PC-3 (cell line): ENCODE data around the gene SEC14L6. TPM values are rescaled to one million over a fixed set of nuclear protein-coding genes. Genes with fewer than 3 reads are reported as not detected.
A peak's percentile ranks its signal among the peaks of the same experiment; 100 is the strongest.

Experiments used
- ATAC-seq: fragments of 200-7000 bp; cut with Tn5 transposase; 2 replicates; pipeline ENCODE4 v1.9.1; 2020; ENCODE audit warnings: mild to moderate bottlenecking, moderate library complexity
- BruUV-seq: library from RNA; stranded (reverse); fragments of 400-500 nt; replicated peaks from 2 replicates; lab custom pipeline; 2021; lab: Mats Ljungman, UMichigan
- CTCF ChIA-PET: fragments of 300-600 bp; sonication (Branson Sonifier 250); formaldehyde crosslinking; loops from one replicate; lab custom pipeline; 2022; ENCODE audit warnings: antibody characterized with exemption; lab: Charles Lee
- POLR2A ChIA-PET: fragments of 300-600 bp; sonication (Branson Sonifier 250); formaldehyde crosslinking; loops from one replicate; lab custom pipeline; 2022; ENCODE audit warnings: antibody characterized with exemption; ENCODE audit not compliant: unreplicated experiment; lab: Charles Lee
- DNase-seq: peaks from one replicate; pipeline ENCODE4 v3.0.0-alpha.2; 2015
- H2AFZ ChIP-seq: fragments of 300-600 bp; sonication (generic); 2 replicates; pipeline ENCODE4 v1.6.0; 2016; ENCODE audit warnings: antibody characterized with exemption, low read length
- H3F3A ChIP-seq: fragments of 300-600 bp; sonication (generic); one replicate; pipeline ENCODE4 v1.6.0; 2017; ENCODE audit warnings: antibody characterized with exemption, low read length, control low read depth, mild to moderate bottlenecking; ENCODE audit not compliant: unreplicated experiment
- H3K27ac ChIP-seq: fragments of 300-600 bp; sonication (generic); 2 replicates; pipeline ENCODE4 v1.5.1; 2016; ENCODE audit warnings: mild to moderate bottlenecking, low read length
- H3K27me3 ChIP-seq: fragments of 300-600 bp; sonication (generic); 2 replicates; pipeline ENCODE4 v1.6.1; 2016; ENCODE audit warnings: low read length, mixed read lengths
- H3K36me3 ChIP-seq: fragments of 300-600 bp; sonication (generic); 2 replicates; pipeline ENCODE4 v1.6.1; 2016; ENCODE audit warnings: low read depth, mixed run types, low read length, mixed read lengths
- H3K4me1 ChIP-seq: fragments of 300-600 bp; sonication (generic); 2 replicates; pipeline ENCODE4 v1.5.1; 2016; ENCODE audit warnings: low read length; ENCODE audit not compliant: insufficient read depth
- H3K4me2 ChIP-seq: fragments of 300-600 bp; sonication (generic); 2 replicates; pipeline ENCODE4 v1.6.0; 2016; ENCODE audit warnings: low read length
- H3K4me3 ChIP-seq: fragments of 300-600 bp; sonication (generic); 2 replicates; pipeline ENCODE4 v1.5.1; 2016; ENCODE audit warnings: mild to moderate bottlenecking, low read length, mixed read lengths
- H3K79me2 ChIP-seq: fragments of 300-600 bp; sonication (generic); 2 replicates; pipeline ENCODE4 v1.6.1; 2017; ENCODE audit warnings: low read length, mixed read lengths
- H3K9ac ChIP-seq: fragments of 300-600 bp; sonication (generic); 2 replicates; pipeline ENCODE4 v1.6.0; 2016; ENCODE audit warnings: mild to moderate bottlenecking, low read length
- H3K9me2 ChIP-seq: fragments of 300-600 bp; sonication (generic); replicated peaks from 2 replicates; pipeline ENCODE4 v1.6.1; 2016; ENCODE audit warnings: mixed run types, low read length, mixed read lengths
- H3K9me3 ChIP-seq: fragments of 300-600 bp; sonication (generic); 2 replicates; pipeline ENCODE4 v1.6.1; 2016; ENCODE audit warnings: low read length, mixed read lengths
- H4K20me1 ChIP-seq: fragments of 300-600 bp; sonication (generic); 2 replicates; pipeline ENCODE4 v1.6.1; 2016; ENCODE audit warnings: low read length, mixed read lengths
- EZH2 ChIP-seq: fragments of 300-600 bp; sonication (generic); IDR thresholded peaks from one replicate; pipeline ENCODE4 v1.6.1; 2017; ENCODE audit warnings: antibody characterized with exemption, mild to moderate bottlenecking, low read length; ENCODE audit not compliant: unreplicated experiment
- EZH2phosphoT487 ChIP-seq: fragments of 300-600 bp; sonication (generic); IDR thresholded peaks from 2 replicates; pipeline ENCODE4 v1.6.1; 2018; ENCODE audit warnings: mild to moderate bottlenecking, antibody characterized with exemption, low read length, borderline replicate concordance
- intact Hi-C: fragments of 100-400 bp; cut with micrococcal nuclease; formaldehyde crosslinking; loops from 2 replicates; pipeline ENCODE4 v1.9.0; 2023
- total RNA-seq: library from RNA; depleted of rRNA; stranded (reverse); fragments of >200 nt; gene quantifications from 2 replicates; pipeline ENCODE4 v1.2.3, GENCODE V29; 2014
- TF ChIP-seq, protein P1 (sequence below): fragments of 300-600 bp; sonication (generic); conservative IDR thresholded peaks from 2 replicates; pipeline ENCODE4 v1.5.1; 2017; ENCODE audit warnings: antibody characterized with exemption, low read depth, mild to moderate bottlenecking, low read length

The SEC14L6 gene
- total RNA-seq, 1 experiment from 2014 or later, result not detected

- no peaks in the 10 kb centered on the region for H3K9me2 ChIP-seq
- no peak overlapping the region for H3K27ac ChIP-seq
- H3K4me2 ChIP-seq, result no peak overlapping the region
- DNase-seq (no peak), ATAC-seq (no peak)
- no peaks in the 10 kb centered on the region for H4K20me1 ChIP-seq
- no peaks in the 10 kb centered on the region for H3K4me1 ChIP-seq
- H3F3A ChIP-seq, result no peaks in the 10 kb centered on the region
- no TSS peak for BruUV-seq
- no peaks in the 10 kb centered on the region for H3K79me2 ChIP-seq
- TF ChIP-seq EZH2, result no peak
- CTCF ChIA-PET, result no interaction called here
- intact Hi-C loops, result no loop called here
- H3K9ac ChIP-seq, result no peak overlapping the region
- H2AFZ ChIP-seq, result no peak overlapping the region
- no peaks in the 10 kb centered on the region for H3K9me3 ChIP-seq
- POLR2A ChIA-PET, result no interaction called here
- no peak overlapping the region for H3K4me3 ChIP-seq
- H3K36me3 ChIP-seq, result no peaks in the 10 kb centered on the region
- no peaks in the 10 kb centered on the region for H3K27me3 ChIP-seq
Observed at GRCh38 chr22:30564045-30564760, 17.7 kb upstream of the SEC14L6 start.

- Histone ChIP-seq H3K79me2 (no peaks in the 10 kb centered on the region), H3K4me3 (no peak overlapping the region), H3K4me2 (no peak overlapping the region), H4K20me1 (no peaks in the 10 kb centered on the region), H3F3A (no peaks in the 10 kb centered on the region), H2AFZ (no peak overlapping the region), H3K9me2 (no peaks in the 10 kb centered on the region), H3K9me3 (no peaks in the 10 kb centered on the region), H3K27me3 (no peaks in the 10 kb centered on the region), H3K36me3 (no peaks in the 10 kb centered on the region), H3K27ac (no peak overlapping the region), H3K9ac (no peak overlapping the region), H3K4me1 (no peaks in the 10 kb centered on the region)
- DNase-seq (peak; percentile 45), ATAC-seq (peak; percentile 48)
- BruUV-seq, result no TSS peak
- ChIA-PET POLR2A (no interaction called here), CTCF (no interaction called here)
- TF ChIP-seq, protein P1, sequence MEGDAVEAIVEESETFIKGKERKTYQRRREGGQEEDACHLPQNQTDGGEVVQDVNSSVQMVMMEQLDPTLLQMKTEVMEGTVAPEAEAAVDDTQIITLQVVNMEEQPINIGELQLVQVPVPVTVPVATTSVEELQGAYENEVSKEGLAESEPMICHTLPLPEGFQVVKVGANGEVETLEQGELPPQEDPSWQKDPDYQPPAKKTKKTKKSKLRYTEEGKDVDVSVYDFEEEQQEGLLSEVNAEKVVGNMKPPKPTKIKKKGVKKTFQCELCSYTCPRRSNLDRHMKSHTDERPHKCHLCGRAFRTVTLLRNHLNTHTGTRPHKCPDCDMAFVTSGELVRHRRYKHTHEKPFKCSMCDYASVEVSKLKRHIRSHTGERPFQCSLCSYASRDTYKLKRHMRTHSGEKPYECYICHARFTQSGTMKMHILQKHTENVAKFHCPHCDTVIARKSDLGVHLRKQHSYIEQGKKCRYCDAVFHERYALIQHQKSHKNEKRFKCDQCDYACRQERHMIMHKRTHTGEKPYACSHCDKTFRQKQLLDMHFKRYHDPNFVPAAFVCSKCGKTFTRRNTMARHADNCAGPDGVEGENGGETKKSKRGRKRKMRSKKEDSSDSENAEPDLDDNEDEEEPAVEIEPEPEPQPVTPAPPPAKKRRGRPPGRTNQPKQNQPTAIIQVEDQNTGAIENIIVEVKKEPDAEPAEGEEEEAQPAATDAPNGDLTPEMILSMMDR, result no peak
- TF ChIP-seq EZH2 (no peak), EZH2phosphoT487 (no peak)
- intact Hi-C loops, result no loop called here
Observed at GRCh38 chr22:30562366-30562765, 15.8 kb upstream of the SEC14L6 start.

- Histone ChIP-seq H3K27me3 (no peaks in the 10 kb centered on the region), H3K36me3 (no peaks in the 10 kb centered on the region), H3K27ac (no peak overlapping the region), H3F3A (no peaks in the 10 kb centered on the region), H3K9me3 (no peaks in the 10 kb centered on the region), H3K4me1 (no peaks in the 10 kb centered on the region), H3K79me2 (no peaks in the 10 kb centered on the region), H3K4me3 (no peak overlapping the region), H3K9me2 (no peaks in the 10 kb centered on the region), H4K20me1 (no peaks in the 10 kb centered on the region), H3K4me2 (no peak overlapping the region), H2AFZ (no peak overlapping the region), H3K9ac (no peak overlapping the region)
- intact Hi-C loops, result no loop called here
- CTCF ChIA-PET, result no interaction called here
- TF ChIP-seq EZH2phosphoT487 (no peak), EZH2 (no peak)
- TF ChIP-seq, protein P1, result no peak
- ATAC-seq (no peak), DNase-seq (no peak)
- no TSS peak for BruUV-seq
- POLR2A ChIA-PET, result no interaction called here
Observed at GRCh38 chr22:30561402-30562189, 15.1 kb upstream of the SEC14L6 start.
